Kidney epithelial cell (primary cell): ENCODE data around the gene THSD4. TPM values are rescaled to one million over a fixed set of nuclear protein-coding genes. Genes with fewer than 3 reads are reported as not detected.

Experiments used
- DNase-seq: peaks from one replicate; pipeline ENCODE4 v3.0.0-alpha.2; 2010; ENCODE audit warnings: low read depth
- H3K27me3 ChIP-seq: 2 replicates; pipeline ENCODE4 v1.6.0; 2011; ENCODE audit warnings: low read length; ENCODE audit not compliant: control insufficient read depth, insufficient read depth
- H3K36me3 ChIP-seq: 2 replicates; pipeline ENCODE4 v1.5.1; 2011; ENCODE audit warnings: low read length; ENCODE audit not compliant: control insufficient read depth, insufficient read depth
- H3K4me3 ChIP-seq: 2 replicates; pipeline ENCODE4 v1.5.1; 2011; ENCODE audit warnings: low read depth, mild to moderate bottlenecking, control low read depth, low read length
- CTCF ChIP-seq: IDR thresholded peaks from 2 replicates; pipeline ENCODE4 v1.5.1; 2011; ENCODE audit warnings: mild to moderate bottlenecking, moderate library complexity, low read length, control low read depth, inconsistent platforms; ENCODE audit not compliant: insufficient read depth, poor library complexity, severe bottlenecking
- total RNA-seq: library from RNA; depleted of rRNA; stranded (reverse); fragments of >200 nt; gene quantifications from 2 replicates; pipeline ENCODE4 v1.2.3, GENCODE V29; 2015

Gene THSD4
- total RNA-seq, 1 donor from 2014 or later, result 17.7 TPM

- no peaks in the 10 kb centered on the region for H3K36me3 ChIP-seq
- no peak for TF ChIP-seq CTCF
- H3K4me3 ChIP-seq, result no peak overlapping the region
- no peaks in the 10 kb centered on the region for H3K27me3 ChIP-seq
- no peak for DNase-seq
These were observed 534.6 kb downstream of the THSD4 start for GRCh38 chr15:71649894-71650293.

GRCh38 chr15:71650603-71651002, 535.3 kb downstream of the THSD4 start:
- no peaks in the 10 kb centered on the region for H3K36me3 ChIP-seq
- H3K27me3 ChIP-seq, result no peaks in the 10 kb centered on the region
- DNase-seq, result no peak
- H3K4me3 ChIP-seq, result no peak overlapping the region
- TF ChIP-seq CTCF, result no peak

- H3K27me3 ChIP-seq, result no peaks in the 10 kb centered on the region
- DNase-seq, result peak; percentile 47
- TF ChIP-seq CTCF, result peak; percentile 45
- H3K4me3 ChIP-seq, result no peak overlapping the region
- no peaks in the 10 kb centered on the region for H3K36me3 ChIP-seq
These were observed 536.5 kb downstream of the THSD4 start for GRCh38 chr15:71651750-71652186.

- no peak overlapping the region for H3K4me3 ChIP-seq
- no peak for DNase-seq
- no peaks in the 10 kb centered on the region for H3K27me3 ChIP-seq
- H3K36me3 ChIP-seq, result no peaks in the 10 kb centered on the region
- no peak for TF ChIP-seq CTCF
These were observed 538.9 kb downstream of the THSD4 start for GRCh38 chr15:71654042-71654719.

GRCh38 chr15:71654720-71655174, 539.5 kb downstream of the THSD4 start:
- no peak for TF ChIP-seq CTCF
- no peaks in the 10 kb centered on the region for H3K27me3 ChIP-seq
- no peak overlapping the region for H3K4me3 ChIP-seq
- DNase-seq, result no peak
- H3K36me3 ChIP-seq, result no peaks in the 10 kb centered on the region

GRCh38 chr15:71656425-71656824, 541.2 kb downstream of the THSD4 start:
- no peaks in the 10 kb centered on the region for H3K36me3 ChIP-seq
- TF ChIP-seq CTCF, result no peak
- no peaks in the 10 kb centered on the region for H3K27me3 ChIP-seq
- DNase-seq, result no peak
- no peak overlapping the region for H3K4me3 ChIP-seq
